Breast epithelium (tissue), 4 donors: ENCODE measurements around the gene TSGA10. TPM values are rescaled to one million over a fixed set of nuclear protein-coding genes. Genes with fewer than 3 reads are reported as not detected.

ENCODE experiments used
- DNase-seq, 2 donors: peaks; one replicate each; pipeline ENCODE4 v3.0.0-alpha.2; 2019; ENCODE audit warnings: low spot score in 2 of 2
- H3K27ac ChIP-seq, 2 donors: fragments of 200-600 bp; sonication (generic) in 1 of 2; one replicate each; pipeline ENCODE4 v1.5.1; 2016 to 2019; ENCODE audit warnings: mild to moderate bottlenecking in 1 of 2
- H3K27me3 ChIP-seq, 2 donors: fragments of 200-600 bp; sonication (generic) in 1 of 2; one replicate each; pipeline versions ENCODE4 v1.5.1 to v1.6.0; 2017 to 2019; ENCODE audit warnings: control low read depth in 1 of 2, mild to moderate bottlenecking in 1 of 2
- H3K36me3 ChIP-seq: fragments of 200-600 bp; one replicate; pipeline ENCODE4 v1.5.1; 2019
- H3K4me1 ChIP-seq, 2 donors: fragments of 200-600 bp; sonication (generic); one replicate each; pipeline ENCODE4 v1.5.1; 2016 to 2019; ENCODE audit warnings: control low read depth in 1 of 2
- H3K4me3 ChIP-seq, 3 donors: fragments of 200-600 bp; sonication (generic); 1 replicate in 2 of 3; 2 replicates in 1 of 3; pipeline ENCODE4 v1.5.1; 2016 to 2019; ENCODE audit warnings: mild to moderate bottlenecking in 3 of 3, moderate library complexity in 2 of 3
- H3K9me3 ChIP-seq, 2 donors: fragments of 200-600 bp; sonication (generic) in 1 of 2; one replicate each; pipeline ENCODE4 v1.5.1; 2016 to 2019; ENCODE audit warnings: control low read depth in 1 of 2
- CTCF ChIP-seq, 3 donors: fragments of 450-650 bp; IDR thresholded peaks; one replicate each; pipeline ENCODE4 v1.5.1; 2016 to 2017; ENCODE audit warnings: antibody characterized with exemption in 3 of 3, mild to moderate bottlenecking in 3 of 3, moderate library complexity in 3 of 3
- POLR2A ChIP-seq: fragments of 450-650 bp; IDR thresholded peaks from one replicate; pipeline ENCODE4 v1.6.1; 2016; ENCODE audit warnings: antibody characterized with exemption, mild to moderate bottlenecking, moderate library complexity
- POLR2AphosphoS5 ChIP-seq, 3 donors: sonication (generic); formaldehyde crosslinking; IDR thresholded peaks; one replicate each; pipeline ENCODE4 v1.6.1; 2017; ENCODE audit warnings: antibody characterized with exemption in 3 of 3
- intact Hi-C: fragments of 100-400 bp; cut with DNase I; formaldehyde crosslinking; loops from one replicate; pipeline ENCODE4 v1.15.1; 2023; ENCODE audit warnings: low total_unique reads
- total RNA-seq, 3 donors: library from RNA; depleted of rRNA; stranded (reverse); fragments of >200 nt; gene quantifications; one replicate each; pipeline ENCODE4 v1.1.0, GENCODE V29; 2016

TSGA10 gene
- total RNA-seq, 3 donors from 2014 or later = 7.2 to 40.2 (median 17.1) TPM

GRCh38 chr2:99150706-99151105 lies 4.0 kb downstream of the TSGA10 start:
- intact Hi-C loops = no loop called here
- peaks cover 0 to 5% of the 10 kb centered on the region in 2 donors for H3K4me1 ChIP-seq
- H3K27me3 ChIP-seq = no peaks in the 10 kb centered on the region

GRCh38 chr2:99141110-99142108 lies 13.3 kb downstream of the TSGA10 start, which contains the start of gene C2orf15:
Gene C2orf15 (plus strand): TSS chr2:99141707. CDS start chr2:99150559, 8,852 bp downstream.
- Histone ChIP-seq H3K4me1 (peaks cover 0 to 6% of the 10 kb centered on the region in 2 donors), H3K27ac (peak within 1 kb of the TSS; percentile 95 to 96), H3K27me3 (no peaks in the 10 kb centered on the region), H3K4me3 (peak within 1 kb of the TSS; percentile 83 to 96 (median 95)), H3K36me3 (no peaks in the 10 kb centered on the region), H3K9me3 (no peaks in the 10 kb centered on the region)
- DNase-seq = peak; percentile 94 to 95
- intact Hi-C loops = loop anchor here (10.0 kb wide), 1 partner anchor 1423 kb away; the partner anchor contains the start of gene PDCL3
- TF ChIP-seq POLR2A (peak; percentile 56), CTCF (IDR thresholded peaks at IDR 0.05) (no peak), POLR2AphosphoS5 (IDR thresholded peaks at IDR 0.05) (peak in 2 of 3 donors; percentile 8 to 64)

More at GRCh38 chr2:99150706-99151105, 4.0 kb downstream of the TSGA10 start:
- no peaks in the 10 kb centered on the region for H3K36me3 ChIP-seq
- no peak overlapping the region for H3K4me3 ChIP-seq
- DNase-seq = no peak
- H3K9me3 ChIP-seq = no peaks in the 10 kb centered on the region
- TF ChIP-seq POLR2A (no peak), POLR2AphosphoS5 (IDR thresholded peaks at IDR 0.05) (no peak), CTCF (IDR thresholded peaks at IDR 0.05) (no peak)
- no peak overlapping the region for H3K27ac ChIP-seq

- TF ChIP-seq POLR2AphosphoS5 (IDR thresholded peaks at IDR 0.05) (no peak), CTCF (IDR thresholded peaks at IDR 0.05) (no peak), POLR2A (no peak)
- intact Hi-C loops = loop anchor here (10.0 kb wide), 1 partner anchor 1424 kb away; the partner anchor contains the start of gene PDCL3
- no peak for DNase-seq
These were observed 14.0 kb downstream of the TSGA10 start for GRCh38 chr2:99140860-99141109.

GRCh38 chr2:99140056-99140859 lies 14.5 kb downstream of the TSGA10 start:
- intact Hi-C loops = loop anchor here (10.0 kb wide), 1 partner anchor 1425 kb away; the partner anchor contains the start of gene PDCL3
- H3K4me1 ChIP-seq = peaks cover 0 to 6% of the 10 kb centered on the region in 2 donors
- no peak for DNase-seq
- H3K27ac ChIP-seq = peak overlapping the region; percentile 95 to 96
- no peaks in the 10 kb centered on the region for H3K9me3 ChIP-seq
- H3K27me3 ChIP-seq = no peaks in the 10 kb centered on the region
- peak overlapping the region; percentile 83 to 96 (median 95) for H3K4me3 ChIP-seq
- TF ChIP-seq POLR2A (no peak), POLR2AphosphoS5 (IDR thresholded peaks at IDR 0.05) (no peak), CTCF (IDR thresholded peaks at IDR 0.05) (no peak)
- no peaks in the 10 kb centered on the region for H3K36me3 ChIP-seq

More at GRCh38 chr2:99140860-99141109, 14.0 kb downstream of the TSGA10 start:
- peak overlapping the region; percentile 83 to 96 (median 95) for H3K4me3 ChIP-seq
- H3K4me1 ChIP-seq = peaks cover 0 to 6% of the 10 kb centered on the region in 2 donors
- peak overlapping the region; percentile 95 to 96 for H3K27ac ChIP-seq
- no peaks in the 10 kb centered on the region for H3K36me3 ChIP-seq
- no peaks in the 10 kb centered on the region for H3K27me3 ChIP-seq
- no peaks in the 10 kb centered on the region for H3K9me3 ChIP-seq
